Osteocyte (in vitro differentiated cells): ENCODE results near the gene EVPL. TPM values are rescaled to one million over a fixed set of nuclear protein-coding genes. Genes with fewer than 3 reads are reported as not detected.

ENCODE experiments used
- DNase-seq: peaks from one replicate; pipeline ENCODE4 v3.0.0; 2021; ENCODE audit warnings: mixed read lengths; ENCODE audit not compliant: unreplicated experiment; ENCODE audit errors: extremely low spot score
- H3K27ac Mint-ChIP-seq: one replicate; pipeline ENCODE4 v1.8.0; 2021; ENCODE audit warnings: mild to moderate bottlenecking, mixed read lengths; ENCODE audit not compliant: unreplicated experiment
- H3K27me3 Mint-ChIP-seq: one replicate; pipeline ENCODE4 v1.8.0; 2021; ENCODE audit warnings: mixed read lengths; ENCODE audit not compliant: unreplicated experiment
- H3K36me3 Mint-ChIP-seq: one replicate; pipeline ENCODE4 v1.8.0; 2021; ENCODE audit warnings: mixed read lengths; ENCODE audit not compliant: unreplicated experiment
- H3K4me1 Mint-ChIP-seq: one replicate; pipeline ENCODE4 v1.8.0; 2021; ENCODE audit warnings: mixed read lengths; ENCODE audit not compliant: unreplicated experiment
- H3K4me3 Mint-ChIP-seq: one replicate; pipeline ENCODE4 v1.8.0; 2021; ENCODE audit warnings: mild to moderate bottlenecking, moderate library complexity, mixed read lengths; ENCODE audit not compliant: unreplicated experiment
- H3K9me3 Mint-ChIP-seq: one replicate; pipeline ENCODE4 v1.8.0; 2021; ENCODE audit warnings: mixed read lengths; ENCODE audit not compliant: unreplicated experiment
- CTCF ChIP-seq: fragments of 200-600 bp; sonication (generic); IDR thresholded peaks from 2 replicates; pipeline ENCODE4 v1.5.0; 2021; ENCODE audit warnings: antibody characterized with exemption, mild to moderate bottlenecking, moderate library complexity
- total RNA-seq: library from RNA; stranded (reverse); gene quantifications from 2 replicates; pipeline ENCODE4 v1.2.1, GENCODE V29; 2021

EVPL gene
- total RNA-seq, 1 donor from 2014 or later = not detected

GRCh38 chr17:76024353-76024752 is 2.8 kb downstream of the EVPL start:
- Mint-ChIP-seq H3K27me3 (no peaks in the 10 kb centered on the region), H3K36me3 (no peaks in the 10 kb centered on the region), H3K27ac (no peak overlapping the region), H3K4me3 (no peak overlapping the region), H3K9me3 (no peaks in the 10 kb centered on the region), H3K4me1 (peaks cover 4% of the 10 kb centered on the region)
- no peak for DNase-seq
- no peak for TF ChIP-seq CTCF

DNA sequence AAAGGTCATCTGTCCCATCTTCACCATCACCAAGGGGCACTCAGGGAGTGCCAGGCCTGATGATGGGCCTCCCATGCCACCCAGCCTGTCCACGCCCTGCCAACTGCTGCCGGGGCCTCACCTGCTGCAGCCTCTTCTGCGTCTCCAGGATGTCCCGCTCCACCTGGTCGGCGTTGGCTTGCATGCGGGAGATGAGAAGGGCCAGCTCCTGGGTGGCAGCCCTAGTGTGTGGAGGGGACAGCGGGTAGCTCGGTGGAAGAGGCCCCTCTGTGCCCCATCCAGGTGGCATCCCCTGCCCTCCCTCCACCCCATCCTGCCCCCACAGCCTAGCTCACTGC is 3.2 kb downstream of the EVPL start:
- no peak overlapping the region for H3K4me3 Mint-ChIP-seq
- no peaks in the 10 kb centered on the region for H3K9me3 Mint-ChIP-seq
- no peaks in the 10 kb centered on the region for H3K36me3 Mint-ChIP-seq
- no peak for TF ChIP-seq CTCF
- no peaks in the 10 kb centered on the region for H3K27me3 Mint-ChIP-seq
- no peak overlapping the region for H3K27ac Mint-ChIP-seq
- no peak for DNase-seq
- H3K4me1 Mint-ChIP-seq = no peaks in the 10 kb centered on the region

DNA sequence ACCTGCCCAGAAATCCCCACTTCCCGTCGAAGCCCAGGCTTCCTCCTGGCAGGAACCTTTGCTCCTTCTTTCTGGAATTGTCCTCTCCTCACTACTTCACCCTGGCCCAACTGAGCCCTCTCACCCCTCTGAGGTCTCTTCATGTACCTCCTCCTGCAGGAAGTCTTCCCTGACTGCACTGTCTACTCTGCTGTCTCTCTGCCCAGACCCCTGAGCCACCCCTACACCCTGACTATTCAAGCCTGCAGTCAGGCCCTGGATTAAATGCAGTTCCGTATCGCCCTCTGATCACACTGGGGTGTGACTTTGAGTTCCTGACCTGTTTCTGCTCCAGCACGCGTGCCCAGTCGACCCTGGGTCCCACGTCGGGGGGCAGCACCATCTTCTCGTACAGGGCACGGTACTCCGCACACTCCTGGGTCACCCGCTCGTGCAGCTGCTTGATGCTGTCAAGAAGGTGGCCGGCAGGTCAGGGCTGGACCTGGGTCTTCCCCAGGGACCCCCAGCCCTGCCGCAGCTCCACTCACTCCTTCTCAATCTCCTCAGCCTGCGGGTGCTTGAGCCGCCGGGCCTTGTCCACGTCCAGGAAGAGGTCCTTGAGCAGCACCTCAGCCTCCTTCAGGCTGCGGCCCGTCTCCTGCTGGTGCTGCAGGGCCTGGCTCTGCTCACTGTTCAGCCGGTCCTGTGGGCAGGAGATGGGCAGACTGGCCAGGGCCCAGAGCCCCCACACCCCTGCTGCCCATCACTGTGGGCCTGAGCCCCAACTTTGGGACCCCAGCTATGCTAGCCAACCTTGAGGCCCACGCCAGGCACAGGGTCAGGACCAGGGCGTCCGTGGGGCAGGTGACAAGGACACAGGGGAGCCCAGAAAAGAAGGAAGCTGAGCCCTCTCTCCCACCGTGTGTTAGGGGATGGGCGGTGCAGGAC is 3.9 kb downstream of the EVPL start:
- Mint-ChIP-seq H3K4me3 (no peak overlapping the region), H3K27ac (no peak overlapping the region), H3K4me1 (no peaks in the 10 kb centered on the region), H3K9me3 (no peaks in the 10 kb centered on the region), H3K27me3 (no peaks in the 10 kb centered on the region), H3K36me3 (no peaks in the 10 kb centered on the region)
- no peak for TF ChIP-seq CTCF
- no peak for DNase-seq

DNA sequence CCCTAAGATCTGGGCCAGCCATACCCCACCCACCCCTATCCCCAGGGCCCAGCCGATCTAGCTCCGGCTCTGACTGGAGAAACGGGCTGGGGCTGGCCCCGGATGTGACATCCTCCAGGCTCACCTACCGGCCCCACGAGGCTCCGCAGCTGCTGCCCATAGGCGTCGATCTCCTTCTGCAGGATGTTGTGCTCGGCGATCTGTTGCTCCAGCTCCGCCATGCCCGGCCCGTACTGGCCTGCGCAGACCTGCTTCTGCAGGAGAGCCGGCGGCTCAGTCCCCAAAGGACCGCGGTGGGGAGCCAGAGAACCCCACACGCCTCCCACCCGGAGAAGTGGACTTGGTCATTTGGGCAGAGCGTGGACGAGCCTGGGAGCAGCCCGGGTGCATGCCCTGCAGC is 4.8 kb downstream of the EVPL start:
- Mint-ChIP-seq H3K27me3 (no peaks in the 10 kb centered on the region), H3K4me3 (no peak overlapping the region), H3K36me3 (no peaks in the 10 kb centered on the region), H3K27ac (no peak overlapping the region), H3K9me3 (no peaks in the 10 kb centered on the region), H3K4me1 (no peaks in the 10 kb centered on the region)
- no peak for TF ChIP-seq CTCF
- DNase-seq = no peak

DNA sequence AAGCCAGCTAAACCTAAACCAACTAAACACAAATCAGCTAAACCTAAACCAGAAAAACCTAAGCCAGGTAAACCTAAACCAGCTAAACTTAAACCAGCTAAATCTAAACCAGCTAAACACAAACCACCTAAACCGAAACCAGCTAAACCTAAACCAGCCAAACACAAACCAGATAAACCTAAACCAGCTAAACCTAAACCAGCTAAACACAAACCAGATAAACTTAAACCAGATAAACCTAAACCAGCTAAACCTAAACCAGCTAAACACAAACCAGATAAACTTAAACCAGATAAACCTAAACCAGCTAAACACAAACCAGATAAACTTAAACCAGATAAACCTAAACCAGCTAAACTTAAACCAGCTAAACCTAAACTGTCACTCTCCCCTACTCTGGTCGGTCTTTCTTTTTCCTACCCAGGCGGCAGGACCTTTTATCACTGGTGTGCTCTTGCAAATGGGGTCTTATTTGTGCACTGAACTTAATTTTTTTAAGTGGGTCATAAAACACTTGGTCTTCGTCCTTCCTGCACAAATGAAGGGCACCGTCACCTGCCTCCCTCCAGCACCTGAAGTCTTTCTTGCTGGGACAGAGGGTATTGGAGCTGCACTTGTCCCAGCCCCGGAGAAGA is 7.2 kb downstream of the EVPL start:
- no peak for TF ChIP-seq CTCF
- DNase-seq = no peak
- H3K9me3 Mint-ChIP-seq = no peaks in the 10 kb centered on the region
- H3K36me3 Mint-ChIP-seq = no peaks in the 10 kb centered on the region
- H3K27me3 Mint-ChIP-seq = peaks cover 2% of the 10 kb centered on the region
- no peak overlapping the region for H3K27ac Mint-ChIP-seq
- H3K4me3 Mint-ChIP-seq = no peak overlapping the region
- H3K4me1 Mint-ChIP-seq = no peaks in the 10 kb centered on the region
